GM18498 (cell line): ENCODE results near the gene CHD3.
"Not testable (repeated sequence)": the region's sequence is repeated elsewhere in the genome, so short reads cannot be mapped to it uniquely, and the experiment has no call there.

ENCODE experiments used
- ATAC-seq: cut with Tn5 transposase; IDR thresholded peaks from one replicate; pipeline ENCODE4 v1.9.1; 2021; ENCODE audit warnings: mild to moderate bottlenecking, moderate library complexity; ENCODE audit not compliant: unreplicated experiment

Gene CHD3

GRCh38 chr17:7849751-7850504 is 38.7 kb upstream of the CHD3 start:
- no peak for ATAC-seq

GRCh38 chr17:7850701-7851437 is 37.7 kb upstream of the CHD3 start:
- ATAC-seq = peak; percentile 2

DNA sequence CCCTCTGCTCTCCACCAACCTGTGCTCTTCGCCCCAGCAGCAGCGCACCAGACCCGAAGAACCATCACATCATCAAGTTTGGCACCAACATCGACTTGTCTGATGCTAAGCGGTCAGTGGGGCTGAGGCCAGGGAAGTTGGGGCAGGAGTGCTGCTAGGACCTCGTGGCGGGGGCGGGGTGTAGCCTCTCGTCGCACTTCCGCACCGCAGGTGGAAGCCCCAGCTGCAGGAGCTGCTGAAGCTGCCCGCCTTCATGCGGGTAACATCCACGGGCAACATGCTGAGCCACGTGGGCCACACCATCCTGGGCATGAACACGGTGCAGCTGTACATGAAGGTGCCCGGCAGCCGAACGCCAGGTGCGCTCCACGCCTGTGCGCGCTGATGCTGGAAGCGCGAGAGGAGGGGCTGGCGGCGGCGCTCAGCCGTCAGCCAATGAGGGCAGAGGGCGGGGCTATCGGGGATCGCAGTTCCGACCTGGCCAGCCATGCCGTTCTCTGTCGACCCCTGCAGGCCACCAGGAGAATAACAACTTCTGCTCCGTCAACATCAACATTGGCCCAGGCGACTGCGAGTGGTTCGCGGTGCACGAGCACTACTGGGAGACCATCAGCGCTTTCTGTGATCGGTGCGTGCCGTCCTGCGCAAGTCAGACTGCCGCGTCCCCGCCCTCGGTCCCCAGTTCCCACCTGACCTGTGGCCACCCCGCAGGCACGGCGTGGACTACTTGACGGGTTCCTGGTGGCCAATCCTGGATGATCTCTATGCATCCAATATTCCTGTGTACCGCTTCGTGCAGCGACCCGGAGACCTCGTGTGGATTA is 36.9 kb upstream of the CHD3 start:
- peak; percentile 74 for ATAC-seq

DNA sequence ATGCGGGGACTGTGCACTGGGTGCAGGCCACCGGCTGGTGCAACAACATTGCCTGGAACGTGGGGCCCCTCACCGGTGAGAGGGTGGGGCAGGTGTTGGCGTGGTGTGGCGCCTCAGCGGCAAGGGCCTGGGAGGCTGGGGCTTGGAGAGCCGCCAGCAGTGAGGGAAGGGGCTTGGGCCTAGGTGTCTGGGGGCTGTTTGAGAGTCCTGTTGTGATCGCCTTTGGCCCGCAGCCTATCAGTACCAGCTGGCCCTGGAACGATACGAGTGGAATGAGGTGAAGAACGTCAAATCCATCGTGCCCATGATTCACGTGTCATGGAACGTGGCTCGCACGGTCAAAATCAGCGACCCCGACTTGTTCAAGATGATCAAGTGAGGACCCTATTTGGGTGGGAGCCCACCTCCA is 36.3 kb upstream of the CHD3 start:
- ATAC-seq = no peak

- no peak for ATAC-seq
These were observed 35.5 kb upstream of the CHD3 start for GRCh38 chr17:7852919-7853690.

DNA sequence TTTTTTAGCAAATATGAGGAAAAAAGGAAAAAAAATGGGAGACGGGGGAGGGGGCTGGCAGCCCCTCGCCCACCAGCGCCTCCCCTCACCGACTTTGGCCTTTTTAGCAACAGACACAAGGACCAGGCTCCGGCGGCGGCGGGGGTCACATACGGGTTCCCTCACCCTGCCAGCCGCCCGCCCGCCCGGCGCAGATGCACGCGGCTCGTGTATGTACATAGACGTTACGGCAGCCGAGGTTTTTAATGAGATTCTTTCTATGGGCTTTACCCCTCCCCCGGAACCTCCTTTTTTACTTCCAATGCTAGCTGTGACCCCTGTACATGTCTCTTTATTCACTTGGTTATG is 34.9 kb upstream of the CHD3 start:
- no peak for ATAC-seq

DNA sequence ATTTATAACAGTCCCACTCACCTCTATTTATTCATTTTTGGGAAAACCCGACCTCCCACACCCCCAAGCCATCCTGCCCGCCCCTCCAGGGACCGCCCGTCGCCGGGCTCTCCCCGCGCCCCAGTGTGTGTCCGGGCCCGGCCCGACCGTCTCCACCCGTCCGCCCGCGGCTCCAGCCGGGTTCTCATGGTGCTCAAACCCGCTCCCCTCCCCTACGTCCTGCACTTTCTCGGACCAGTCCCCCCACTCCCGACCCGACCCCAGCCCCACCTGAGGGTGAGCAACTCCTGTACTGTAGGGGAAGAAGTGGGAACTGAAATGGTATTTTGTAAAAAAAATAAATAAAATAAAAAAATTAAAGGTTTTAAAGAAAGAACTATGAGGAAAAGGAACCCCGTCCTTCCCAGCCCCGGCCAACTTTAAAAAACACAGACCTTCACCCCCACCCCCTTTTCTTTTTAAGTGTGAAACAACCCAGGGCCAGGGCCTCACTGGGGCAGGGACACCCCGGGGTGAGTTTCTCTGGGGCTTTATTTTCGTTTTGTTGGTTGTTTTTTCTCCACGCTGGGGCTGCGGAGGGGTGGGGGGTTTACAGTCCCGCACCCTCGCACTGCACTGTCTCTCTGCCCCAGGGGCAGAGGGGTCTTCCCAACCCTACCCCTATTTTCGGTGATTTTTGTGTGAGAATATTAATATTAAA is 34.4 kb upstream of the CHD3 start:
- no peak for ATAC-seq

DNA sequence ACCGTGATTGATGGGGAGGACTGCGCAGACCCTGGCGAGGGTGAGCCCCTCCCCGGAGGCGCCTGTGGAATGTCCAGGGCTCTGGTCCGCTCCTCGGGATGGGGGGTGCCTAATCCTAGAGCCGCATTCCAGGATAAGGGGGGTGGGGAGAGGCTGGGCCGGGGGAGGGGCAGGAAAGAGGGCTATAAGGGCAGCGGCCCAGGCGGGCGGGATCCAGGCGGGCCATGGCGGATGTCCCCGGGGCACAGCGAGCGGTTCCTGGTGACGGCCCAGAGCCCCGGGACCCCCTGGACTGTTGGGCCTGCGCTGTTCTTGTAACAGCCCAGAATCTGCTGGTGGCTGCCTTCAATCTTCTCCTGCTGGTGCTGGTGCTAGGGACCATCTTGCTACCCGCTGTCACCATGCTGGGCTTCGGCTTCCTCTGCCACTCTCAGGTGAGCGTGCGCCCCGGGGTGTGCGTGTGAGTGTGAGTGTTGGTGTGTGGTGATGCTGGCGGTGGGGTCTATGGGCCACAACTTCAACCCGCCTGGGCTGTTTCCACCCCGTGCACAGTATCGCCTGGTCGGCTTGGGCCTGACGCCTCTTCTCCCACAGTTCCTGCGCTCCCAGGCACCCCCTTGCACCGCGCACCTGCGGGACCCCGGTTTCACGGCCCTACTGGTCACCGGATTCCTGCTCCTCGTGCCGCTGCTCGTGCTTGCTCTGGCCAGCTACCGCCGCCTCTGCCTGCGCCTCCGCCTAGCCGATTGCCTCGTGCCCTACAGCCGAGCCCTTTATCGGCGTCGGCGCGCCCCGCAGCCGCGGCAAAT is 33.5 kb upstream of the CHD3 start, which contains the start of gene TMEM88:
TMEM88 (plus strand) TSS at position 216 of the 809 bp plus-strand sequence; CDS start at position 225, 9 bp downstream.
- no peak for ATAC-seq

DNA sequence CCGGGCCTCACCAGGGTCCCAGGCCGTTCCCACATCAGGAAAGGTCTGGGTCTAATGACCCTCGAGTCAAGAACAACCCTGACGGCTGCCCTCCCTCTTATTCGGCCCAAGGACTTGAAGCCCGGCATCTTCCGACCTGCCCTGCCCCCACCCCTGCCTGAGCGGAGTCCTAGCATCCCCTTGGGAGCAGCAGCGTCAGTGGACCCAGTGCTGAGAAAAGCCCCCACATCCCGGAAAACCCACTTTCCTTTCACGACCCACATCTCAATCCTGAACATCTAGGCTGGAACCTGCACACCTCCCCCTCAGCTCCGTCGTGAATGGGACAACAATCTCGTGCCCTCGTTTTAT is 33.0 kb upstream of the CHD3 start:
- ATAC-seq = no peak

DNA sequence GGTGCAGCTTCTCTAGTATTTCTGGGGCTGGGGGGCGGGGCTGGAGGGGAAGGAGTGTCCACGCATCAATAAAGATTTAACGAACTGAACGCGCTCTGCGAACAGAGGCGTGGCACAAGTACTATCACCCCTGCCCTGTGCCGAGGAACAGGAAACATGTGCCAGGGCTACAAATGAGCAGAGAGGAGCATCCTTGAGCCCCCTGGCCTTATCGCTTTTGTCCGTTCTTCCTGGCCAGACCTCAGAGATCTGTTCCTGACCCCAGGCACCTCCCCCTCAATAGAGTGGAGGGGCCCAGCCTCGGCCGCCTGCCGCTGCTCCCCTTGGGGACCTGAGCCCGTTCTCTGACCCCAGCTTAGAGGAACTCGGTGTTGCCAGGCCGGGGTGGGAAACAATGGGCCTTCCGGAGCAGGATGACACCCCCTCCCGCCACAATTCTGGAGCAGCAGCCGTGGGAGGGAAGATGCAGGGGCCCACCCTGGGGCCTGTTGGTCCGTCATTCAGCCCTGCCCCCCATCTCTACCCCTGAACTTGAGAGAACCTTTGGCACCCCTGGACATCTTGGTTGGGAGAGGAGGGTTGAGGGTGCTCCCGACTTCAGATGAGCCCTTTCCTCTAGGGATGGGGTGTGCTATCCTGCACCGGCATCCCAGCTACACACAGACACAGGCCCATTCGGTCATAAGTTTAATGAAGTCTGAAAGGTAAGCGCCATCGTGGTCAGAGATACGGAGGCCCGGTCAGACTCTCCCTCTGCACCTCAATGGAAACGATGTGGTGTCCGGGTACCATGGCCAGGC is 32.4 kb upstream of the CHD3 start:
- no peak for ATAC-seq

GRCh38 chr17:7856811-7857712 is 31.5 kb upstream of the CHD3 start, which contains the start of gene NAA38:
TSS of gene NAA38 (minus strand) at chr17:7857559. CDS start at chr17:7857463, 96 bp downstream.
- peak; percentile 77 for ATAC-seq

DNA sequence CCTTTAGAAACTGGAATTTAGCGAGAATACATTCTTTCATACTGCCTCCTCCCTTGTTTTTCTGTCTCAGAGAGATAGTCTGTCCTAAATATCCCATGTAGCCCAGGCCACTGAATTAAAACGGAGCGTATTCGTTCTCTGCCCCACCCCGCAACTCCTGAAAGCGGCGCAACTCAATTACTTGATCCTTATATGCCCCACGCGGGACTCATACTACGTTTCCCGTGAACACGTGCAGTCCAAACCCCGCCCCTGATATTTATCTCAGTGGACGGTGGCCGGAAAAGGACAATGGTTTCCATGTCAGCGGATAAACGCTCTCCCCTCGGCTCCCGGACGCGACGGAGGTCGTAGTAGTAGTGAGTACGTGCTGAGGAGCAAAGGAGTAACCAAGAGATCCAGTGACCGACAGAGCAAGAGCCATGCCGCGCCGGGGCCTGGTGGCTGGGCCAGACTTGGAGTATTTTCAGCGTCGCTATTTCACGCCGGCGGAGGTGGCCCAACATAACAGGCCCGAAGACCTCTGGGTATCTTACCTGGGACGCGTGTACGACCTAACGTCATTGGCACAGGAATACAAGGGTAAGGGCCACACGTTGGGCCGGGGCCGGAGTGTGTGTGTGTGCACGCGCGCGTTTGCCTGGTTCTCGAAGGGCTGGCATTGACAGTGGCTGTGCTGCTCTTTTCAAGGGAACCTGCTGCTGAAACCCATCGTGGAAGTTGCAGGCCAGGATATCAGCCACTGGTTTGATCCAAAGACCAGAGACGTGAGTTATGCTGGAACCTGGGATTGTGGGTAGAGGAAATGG is 30.7 kb upstream of the CHD3 start, which contains the start of gene CYB5D1:
CYB5D1 (plus strand) TSS at position 291 of the 809 bp plus-strand sequence; CDS start at position 423, 132 bp downstream.
- peak; percentile 46 for ATAC-seq

GRCh38 chr17:7858522-7858810 is 30.1 kb upstream of the CHD3 start:
- ATAC-seq = no peak

DNA sequence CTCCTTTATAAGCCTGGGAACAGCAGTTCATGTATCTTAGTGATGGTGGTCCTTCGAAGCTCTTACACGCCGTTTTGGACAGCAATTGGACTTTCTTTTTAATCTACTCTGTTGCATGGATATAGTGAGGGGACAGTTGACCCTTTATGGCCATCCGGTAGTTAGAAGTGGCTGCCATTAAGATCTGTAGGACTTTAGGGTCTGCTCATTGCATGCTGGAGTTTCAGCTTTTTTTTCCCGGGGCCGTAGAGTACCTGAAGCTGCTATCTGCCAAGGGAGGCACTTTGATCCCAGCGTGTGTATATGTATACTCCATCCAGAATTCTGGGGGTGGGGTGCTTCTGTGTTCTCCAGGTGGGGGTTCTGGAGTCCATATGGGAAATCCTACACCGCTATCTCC is 29.6 kb upstream of the CHD3 start:
- no peak for ATAC-seq

GRCh38 chr17:7862692-7863437 is 25.7 kb upstream of the CHD3 start:
- no peak for ATAC-seq

- not testable (repeated sequence) for ATAC-seq
These were observed 24.2 kb upstream of the CHD3 start for GRCh38 chr17:7864384-7864783.
